OCI-LY7 (cell line): ENCODE results near the gene EIF5AL1. TPM values are rescaled to one million over a fixed set of nuclear protein-coding genes. Genes with fewer than 3 reads are reported as not detected.

ENCODE experiments used
- BruUV-seq: library from RNA; stranded (reverse); fragments of 400-500 nt; replicated peaks from 2 replicates; lab custom pipeline; 2021; lab: Mats Ljungman, UMichigan
- CTCF ChIA-PET: fragments of 300-600 bp; sonication (Branson Sonifier 250); formaldehyde crosslinking; loops from one replicate; lab custom pipeline; 2022; ENCODE audit warnings: antibody characterized with exemption; ENCODE audit not compliant: unreplicated experiment; lab: Charles Lee
- POLR2A ChIA-PET: fragments of 300-600 bp; sonication (Branson Sonifier 250); formaldehyde crosslinking; loops from one replicate; lab custom pipeline; 2022; ENCODE audit warnings: antibody characterized with exemption; lab: Charles Lee
- DNase-seq: peaks from one replicate; pipeline ENCODE4 v3.0.0-alpha.2; 2015; ENCODE audit warnings: low spot score
- H2AFZ ChIP-seq: fragments of 200-600 bp; sonication (generic), shearing (Covaris generic); 2 replicates; pipeline ENCODE4 v1.6.1; 2014; ENCODE audit warnings: mild to moderate bottlenecking, antibody characterized with exemption, low read length, moderate library complexity
- H3K27ac ChIP-seq: fragments of 200-600 bp; sonication (generic); 2 replicates; pipeline ENCODE4 v1.5.1; 2014; ENCODE audit warnings: mixed run types, low read depth, mild to moderate bottlenecking, moderate library complexity, low read length, inconsistent platforms; ENCODE audit not compliant: poor library complexity, severe bottlenecking
- H3K36me3 ChIP-seq: fragments of 200-600 bp; sonication (generic); 2 replicates; pipeline ENCODE4 v1.6.1; 2014; ENCODE audit warnings: mild to moderate bottlenecking, antibody characterized with exemption, low read length, moderate library complexity, mixed read lengths; ENCODE audit not compliant: insufficient read depth
- H3K4me1 ChIP-seq: fragments of 200-600 bp; sonication (generic); 2 replicates; pipeline ENCODE4 v1.5.1; 2014; ENCODE audit warnings: mild to moderate bottlenecking, low read length; ENCODE audit not compliant: insufficient read depth, poor library complexity, severe bottlenecking
- H3K4me2 ChIP-seq: fragments of 200-600 bp; sonication (generic); 2 replicates; pipeline ENCODE4 v1.6.1; 2014; ENCODE audit warnings: mild to moderate bottlenecking, low read length
- H3K4me3 ChIP-seq: fragments of 200-600 bp; sonication (generic); 2 replicates; pipeline ENCODE4 v1.5.1; 2014; ENCODE audit warnings: mild to moderate bottlenecking, low read depth, low read length; ENCODE audit not compliant: poor library complexity, severe bottlenecking
- H3K79me2 ChIP-seq: fragments of 200-600 bp; sonication (generic); 2 replicates; pipeline ENCODE4 v1.6.1; 2016; ENCODE audit warnings: low read depth, mild to moderate bottlenecking, low read length, moderate library complexity, mixed read lengths; ENCODE audit not compliant: insufficient read depth
- H3K9me2 ChIP-seq: fragments of 200-600 bp; sonication (generic); 2 replicates; pipeline ENCODE4 v1.6.1; 2016; ENCODE audit warnings: mild to moderate bottlenecking, low read length, mixed read lengths; ENCODE audit not compliant: insufficient read depth
- H3K9me3 ChIP-seq: fragments of 200-600 bp; sonication (generic); 2 replicates; pipeline ENCODE4 v1.6.1; 2014; ENCODE audit warnings: mild to moderate bottlenecking, mixed run types, low read length, mixed read lengths
- H4K20me1 ChIP-seq: fragments of 200-600 bp; sonication (generic); 2 replicates; pipeline ENCODE4 v1.6.1; 2014; ENCODE audit warnings: mild to moderate bottlenecking, antibody characterized with exemption, low read length, moderate library complexity, mixed read lengths; ENCODE audit not compliant: insufficient read depth
- EZH2phosphoT487 ChIP-seq: fragments of 200-600 bp; sonication (generic); IDR thresholded peaks from 2 replicates; pipeline ENCODE4 v1.6.1; 2018; ENCODE audit warnings: low read depth, borderline replicate concordance, mild to moderate bottlenecking, mixed run types, antibody characterized with exemption, low read length, moderate library complexity, mixed read lengths
- intact Hi-C: fragments of 100-400 bp; cut with micrococcal nuclease; formaldehyde crosslinking; loops from one replicate; pipeline ENCODE4 v1.10.0; 2022; ENCODE audit not compliant: unreplicated experiment
- total RNA-seq, 2 experiments: library from RNA; depleted of rRNA in 1 of 2; stranded (reverse); fragments of >200 nt in 1 of 2; shearing (Covaris generic) in 1 of 2; gene quantifications; 2 replicates each; pipeline ENCODE4 v1.2.3, GENCODE V29; 2014 to 2022
- TF ChIP-seq, protein P1 (sequence below): fragments of 200-600 bp; sonication (generic); conservative IDR thresholded peaks from 2 replicates; pipeline ENCODE4 v1.5.1; 2014; ENCODE audit warnings: mild to moderate bottlenecking, antibody characterized with exemption, low read length, moderate library complexity, mixed read lengths

EIF5AL1 gene
- total RNA-seq, 2 experiments from 2014 or later, result 0.38 to 1.5 TPM

DNA sequence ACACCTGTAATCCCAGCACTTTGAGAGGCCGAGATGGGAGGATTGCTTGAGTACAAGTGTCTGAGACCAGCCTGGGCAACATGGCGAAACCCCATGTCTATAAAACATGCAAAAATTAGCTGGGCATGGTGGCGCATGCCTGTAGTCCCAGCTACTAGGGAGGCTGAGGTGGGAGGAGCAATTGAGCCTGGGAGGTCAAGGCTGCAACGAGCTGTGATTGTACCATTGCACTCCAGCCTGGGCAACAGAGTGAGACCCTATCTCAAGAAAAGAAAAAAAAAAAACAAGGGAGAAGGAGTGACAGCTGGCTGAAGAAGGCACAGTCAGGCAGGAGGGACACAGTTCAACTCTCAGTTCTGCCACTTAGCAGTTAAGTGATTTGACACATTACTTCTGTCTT lies 40.6 kb upstream of the EIF5AL1 start:
- H3K9me3 ChIP-seq, result no peaks in the 10 kb centered on the region
- CTCF ChIA-PET, result no interaction called here
- no peak for TF ChIP-seq EZH2phosphoT487
- TF ChIP-seq, protein P1, sequence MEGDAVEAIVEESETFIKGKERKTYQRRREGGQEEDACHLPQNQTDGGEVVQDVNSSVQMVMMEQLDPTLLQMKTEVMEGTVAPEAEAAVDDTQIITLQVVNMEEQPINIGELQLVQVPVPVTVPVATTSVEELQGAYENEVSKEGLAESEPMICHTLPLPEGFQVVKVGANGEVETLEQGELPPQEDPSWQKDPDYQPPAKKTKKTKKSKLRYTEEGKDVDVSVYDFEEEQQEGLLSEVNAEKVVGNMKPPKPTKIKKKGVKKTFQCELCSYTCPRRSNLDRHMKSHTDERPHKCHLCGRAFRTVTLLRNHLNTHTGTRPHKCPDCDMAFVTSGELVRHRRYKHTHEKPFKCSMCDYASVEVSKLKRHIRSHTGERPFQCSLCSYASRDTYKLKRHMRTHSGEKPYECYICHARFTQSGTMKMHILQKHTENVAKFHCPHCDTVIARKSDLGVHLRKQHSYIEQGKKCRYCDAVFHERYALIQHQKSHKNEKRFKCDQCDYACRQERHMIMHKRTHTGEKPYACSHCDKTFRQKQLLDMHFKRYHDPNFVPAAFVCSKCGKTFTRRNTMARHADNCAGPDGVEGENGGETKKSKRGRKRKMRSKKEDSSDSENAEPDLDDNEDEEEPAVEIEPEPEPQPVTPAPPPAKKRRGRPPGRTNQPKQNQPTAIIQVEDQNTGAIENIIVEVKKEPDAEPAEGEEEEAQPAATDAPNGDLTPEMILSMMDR, result no peak
- no peaks in the 10 kb centered on the region for H3K9me2 ChIP-seq
- H4K20me1 ChIP-seq, result no peaks in the 10 kb centered on the region
- H3K36me3 ChIP-seq, result no peaks in the 10 kb centered on the region
- H3K4me1 ChIP-seq, result no peaks in the 10 kb centered on the region
- H2AFZ ChIP-seq, result no peak overlapping the region
- no peaks in the 10 kb centered on the region for H3K79me2 ChIP-seq
- POLR2A ChIA-PET, result interaction anchor here (0.7 to 1.8 kb wide), 2 partner anchors 23 to 132 kb away, joined by 3 to 4 read pairs; no protein-coding TSS in a partner anchor
- no peak for DNase-seq
- BruUV-seq, result no TSS peak
- H3K4me3 ChIP-seq, result no peak overlapping the region
- no peak overlapping the region for H3K27ac ChIP-seq
- H3K4me2 ChIP-seq, result no peak overlapping the region
- intact Hi-C loops, result no loop called here

DNA sequence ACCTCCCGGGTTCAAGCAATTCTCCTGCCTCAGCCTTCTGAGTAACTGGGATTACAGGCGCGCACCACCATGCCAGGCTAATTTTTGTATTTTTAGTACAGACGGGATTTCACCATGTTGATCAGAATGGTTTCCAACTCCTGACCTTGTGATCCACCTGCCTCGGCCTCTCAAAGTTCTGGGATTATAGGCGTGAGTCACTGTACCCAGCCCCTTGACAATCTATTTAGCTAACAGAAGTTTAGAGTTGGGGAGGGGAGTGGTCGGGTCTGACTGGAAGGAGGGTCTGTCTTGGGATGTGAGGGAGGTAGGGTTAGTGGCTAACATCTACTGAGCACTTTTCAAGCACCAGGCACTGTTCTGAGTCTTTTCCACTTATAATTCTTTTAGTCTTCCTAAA lies 39.9 kb upstream of the EIF5AL1 start:
- intact Hi-C loops, result no loop called here
- Histone ChIP-seq H3K27ac (no peak overlapping the region), H3K4me2 (no peak overlapping the region), H3K9me2 (no peaks in the 10 kb centered on the region), H3K9me3 (no peaks in the 10 kb centered on the region), H3K36me3 (no peaks in the 10 kb centered on the region), H2AFZ (no peak overlapping the region), H3K4me1 (no peaks in the 10 kb centered on the region), H4K20me1 (no peaks in the 10 kb centered on the region), H3K4me3 (no peak overlapping the region), H3K79me2 (no peaks in the 10 kb centered on the region)
- no TSS peak for BruUV-seq
- DNase-seq, result no peak
- ChIA-PET POLR2A (interaction anchor here (0.7 to 1.8 kb wide), 2 partner anchors 22 to 131 kb away, joined by 3 to 4 read pairs; no protein-coding TSS in a partner anchor), CTCF (no interaction called here)
- TF ChIP-seq EZH2phosphoT487, result no peak
- TF ChIP-seq, protein P1, result no peak

DNA sequence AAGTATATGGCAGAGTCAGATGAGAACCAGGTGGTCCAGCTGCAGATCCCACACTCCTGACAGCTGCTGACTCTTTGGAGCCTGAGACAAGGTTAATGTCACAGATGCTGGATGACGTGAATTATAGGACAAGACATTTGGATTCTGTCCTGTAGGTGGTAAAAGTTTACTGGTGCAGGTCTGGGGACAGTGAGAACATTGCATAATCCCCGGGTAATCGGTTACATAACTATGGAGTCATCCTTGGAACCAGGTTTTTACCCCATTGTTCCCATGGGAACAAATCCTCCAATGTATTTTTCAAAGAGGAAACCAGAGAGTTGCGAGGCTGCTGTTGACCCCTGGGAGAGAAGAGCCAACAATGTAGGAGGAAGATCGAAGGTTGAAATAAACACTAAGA lies 39.4 kb upstream of the EIF5AL1 start:
- ChIA-PET POLR2A (no interaction called here), CTCF (no interaction called here)
- BruUV-seq, result no TSS peak
- TF ChIP-seq EZH2phosphoT487, result no peak
- TF ChIP-seq, protein P1, result no peak
- no peaks in the 10 kb centered on the region for H4K20me1 ChIP-seq
- H3K27ac ChIP-seq, result no peak overlapping the region
- H3K79me2 ChIP-seq, result no peaks in the 10 kb centered on the region
- no peaks in the 10 kb centered on the region for H3K9me3 ChIP-seq
- H3K36me3 ChIP-seq, result no peaks in the 10 kb centered on the region
- no peak overlapping the region for H3K4me3 ChIP-seq
- no peak overlapping the region for H2AFZ ChIP-seq
- no peak for DNase-seq
- H3K4me1 ChIP-seq, result no peaks in the 10 kb centered on the region
- H3K4me2 ChIP-seq, result no peak overlapping the region
- H3K9me2 ChIP-seq, result no peaks in the 10 kb centered on the region
- intact Hi-C loops, result no loop called here
